ENCODE results near the gene UBE2U. TPM values are rescaled to one million over a fixed set of nuclear protein-coding genes. Genes with fewer than 3 reads are reported as not detected.

Gene UBE2U, protein sequence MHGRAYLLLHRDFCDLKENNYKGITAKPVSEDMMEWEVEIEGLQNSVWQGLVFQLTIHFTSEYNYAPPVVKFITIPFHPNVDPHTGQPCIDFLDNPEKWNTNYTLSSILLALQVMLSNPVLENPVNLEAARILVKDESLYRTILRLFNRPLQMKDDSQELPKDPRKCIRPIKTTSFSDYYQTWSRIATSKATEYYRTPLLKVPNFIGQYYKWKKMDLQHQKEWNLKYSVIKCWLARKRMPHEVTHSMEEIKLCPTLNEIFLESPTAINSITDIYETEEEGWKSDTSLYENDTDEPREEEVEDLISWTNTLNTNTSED
- not detected in 2 replicates for total RNA-seq (2014; rRNA removed; shearing (Covaris generic))
- polyA plus RNA-seq (2015; cell fraction: cytosol; rRNA removed) = not detected in 2 replicates
- polyA plus RNA-seq (2015; cell fraction: nucleus; rRNA removed) = not detected in 2 replicates

- in situ Hi-C loops (cut with HindIII; ENCODE audit: low pct_unique_long_range_greater_than_20kb, low sequenced_read_pairs) = no loop called here
Observed at GRCh38 chr1:64203420-64203819, at the start of gene UBE2U. UBE2U (plus strand) TSS chr1:64203623; CDS start chr1:64204051, 428 bp downstream.

DNA sequence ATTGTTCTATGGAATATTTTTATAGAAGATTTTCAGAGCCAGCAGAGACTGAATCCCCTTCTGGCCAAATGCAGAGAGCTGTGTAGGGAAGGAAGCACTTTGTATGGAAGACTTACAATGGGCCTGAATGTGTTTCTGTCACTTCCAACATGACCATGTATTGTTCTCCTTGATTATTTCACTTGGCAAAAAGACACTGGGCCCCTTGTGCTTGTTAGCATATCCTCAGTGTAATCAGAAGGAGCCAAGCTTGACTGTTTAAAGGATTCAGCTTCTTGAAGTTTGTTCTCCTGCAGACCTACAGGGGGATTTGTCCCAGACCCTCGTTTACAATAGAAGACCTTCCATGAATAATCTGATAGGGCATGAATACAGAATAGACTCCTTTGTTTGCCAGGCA is 48.1 kb upstream of the UBE2U start:
- in situ Hi-C loops (cut with HindIII; ENCODE audit: low pct_unique_long_range_greater_than_20kb, low sequenced_read_pairs) = no loop called here
- peak; percentile 27 for DNase-seq (ENCODE audit: low read depth, low spot score)

More at GRCh38 chr1:64203420-64203819, at the start of gene UBE2U:
- DNase-seq (ENCODE audit: low read depth, low spot score) = no peak

DNA sequence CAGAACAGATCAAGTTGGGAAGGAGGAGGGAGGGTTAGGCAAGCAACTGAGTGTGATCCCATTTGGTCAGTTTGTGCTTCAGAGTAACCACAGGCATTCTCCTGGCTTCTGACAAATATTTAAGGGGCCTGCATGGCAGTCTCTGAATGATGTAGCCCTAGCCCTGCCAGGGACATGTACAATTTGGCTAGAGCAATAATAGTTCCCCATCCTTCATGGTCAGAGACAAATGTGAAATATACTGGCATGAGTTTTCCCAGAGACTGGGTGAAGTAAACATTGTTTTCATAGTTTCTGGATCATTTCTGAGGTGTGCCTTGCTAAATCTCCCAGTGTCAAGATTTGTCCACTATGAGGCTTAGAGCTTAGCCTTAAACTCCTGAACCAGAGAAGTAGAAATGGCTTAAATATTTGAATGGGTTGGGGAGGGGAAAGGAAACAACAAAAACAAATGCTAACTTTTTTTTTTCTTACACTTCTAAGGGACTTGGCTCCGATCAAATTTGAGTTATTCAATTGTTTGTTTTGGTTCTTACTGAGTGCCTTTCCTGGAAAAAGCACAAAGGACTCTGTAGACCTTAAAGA is 42.0 kb upstream of the UBE2U start:
- in situ Hi-C loops (cut with HindIII; ENCODE audit: low pct_unique_long_range_greater_than_20kb, low sequenced_read_pairs) = no loop called here
- no peak for DNase-seq (ENCODE audit: low read depth, low spot score)

GRCh38 chr1:64162151-64162550 is 41.3 kb upstream of the UBE2U start:
- DNase-seq (ENCODE audit: low read depth, low spot score) = no peak
- in situ Hi-C loops (cut with HindIII; ENCODE audit: low pct_unique_long_range_greater_than_20kb, low sequenced_read_pairs) = no loop called here

DNA sequence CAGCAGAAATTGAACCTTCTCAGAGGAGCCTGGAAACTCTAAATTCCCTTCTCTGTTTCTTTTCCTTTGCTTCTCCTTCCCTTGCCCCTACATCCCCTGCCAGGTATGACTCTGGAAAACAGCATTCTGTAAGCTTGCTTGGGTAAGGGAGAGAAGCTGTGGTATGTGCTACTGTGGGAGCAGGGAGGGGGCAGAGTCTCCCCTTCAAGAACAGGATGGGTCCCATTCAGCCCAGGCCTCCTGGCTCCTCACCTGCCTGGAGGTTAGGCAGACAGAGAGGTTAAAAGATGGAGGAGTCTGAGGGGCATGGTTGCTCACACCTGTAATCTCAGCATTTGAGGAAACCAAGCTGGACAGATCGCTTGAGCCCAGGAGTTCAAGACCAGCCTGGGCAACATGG is 40.6 kb upstream of the UBE2U start:
- in situ Hi-C loops (cut with HindIII; ENCODE audit: low pct_unique_long_range_greater_than_20kb, low sequenced_read_pairs) = no loop called here
- DNase-seq (ENCODE audit: low read depth, low spot score) = no peak

- in situ Hi-C loops (cut with HindIII; ENCODE audit: low pct_unique_long_range_greater_than_20kb, low sequenced_read_pairs) = no loop called here
- no peak for DNase-seq (ENCODE audit: low read depth, low spot score)
Observed at GRCh38 chr1:64163431-64163830, 40.0 kb upstream of the UBE2U start.

- peak; percentile 59 for DNase-seq (ENCODE audit: low read depth, low spot score)
Observed at GRCh38 chr1:64163970-64164369, 39.5 kb upstream of the UBE2U start.

DNA sequence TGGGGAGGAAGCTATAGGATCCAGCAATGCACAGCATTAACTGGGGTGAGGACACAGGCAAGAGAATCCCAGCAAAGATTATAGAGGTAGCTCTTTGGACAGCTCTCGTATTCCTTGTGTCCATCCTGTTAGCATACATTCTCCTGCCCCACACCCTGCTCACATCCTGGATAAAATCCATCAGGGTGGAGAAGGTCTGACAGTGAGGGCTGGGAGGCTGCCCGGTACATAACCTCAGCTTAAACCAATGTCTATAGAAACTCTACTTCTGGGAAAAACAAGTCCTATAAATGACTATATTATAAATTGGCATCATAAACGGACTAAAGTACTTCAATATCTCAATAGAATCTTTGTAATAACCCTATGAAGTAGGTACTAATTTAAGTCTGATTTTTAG is 36.8 kb upstream of the UBE2U start:
- in situ Hi-C loops (cut with HindIII; ENCODE audit: low pct_unique_long_range_greater_than_20kb, low sequenced_read_pairs) = no loop called here
- no peak for DNase-seq (ENCODE audit: low read depth, low spot score)

More at GRCh38 chr1:64163970-64164369, 39.5 kb upstream of the UBE2U start:
- in situ Hi-C loops (cut with HindIII; ENCODE audit: low pct_unique_long_range_greater_than_20kb, low sequenced_read_pairs) = no loop called here

GRCh38 chr1:64167176-64167575 is 36.2 kb upstream of the UBE2U start:
- no peak for DNase-seq (ENCODE audit: low read depth, low spot score)

GRCh38 chr1:64171246-64171645 is 32.2 kb upstream of the UBE2U start:
- in situ Hi-C loops (cut with HindIII; ENCODE audit: low pct_unique_long_range_greater_than_20kb, low sequenced_read_pairs) = no loop called here
- DNase-seq (ENCODE audit: low read depth, low spot score) = no peak

More at GRCh38 chr1:64167176-64167575, 36.2 kb upstream of the UBE2U start:
- in situ Hi-C loops (cut with HindIII; ENCODE audit: low pct_unique_long_range_greater_than_20kb, low sequenced_read_pairs) = no loop called here

DNA sequence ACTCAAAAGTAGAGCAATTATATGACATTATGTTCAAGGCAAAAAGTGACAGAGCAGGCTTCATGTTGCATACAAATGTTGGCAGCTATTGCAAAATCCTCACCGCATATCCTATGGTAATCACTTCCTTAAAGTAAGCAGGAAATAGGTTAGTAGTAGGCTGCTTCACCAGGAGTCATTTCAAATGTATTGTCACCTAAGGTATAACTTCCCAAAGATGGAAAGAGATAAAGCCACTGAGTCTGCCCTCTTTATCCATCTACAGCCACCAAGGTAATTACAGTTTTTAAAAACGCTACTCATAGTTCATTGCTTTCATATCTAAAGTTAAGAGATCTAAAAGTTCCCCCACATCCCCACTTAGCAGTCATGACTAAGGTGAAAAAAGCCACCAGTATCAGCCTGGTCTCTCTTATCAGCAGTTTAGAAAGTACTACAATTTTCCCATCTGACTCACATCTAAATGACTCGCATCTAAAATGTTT is 31.6 kb upstream of the UBE2U start:
- DNase-seq (ENCODE audit: low read depth, low spot score) = no peak
- in situ Hi-C loops (cut with HindIII; ENCODE audit: low pct_unique_long_range_greater_than_20kb, low sequenced_read_pairs) = no loop called here

DNA sequence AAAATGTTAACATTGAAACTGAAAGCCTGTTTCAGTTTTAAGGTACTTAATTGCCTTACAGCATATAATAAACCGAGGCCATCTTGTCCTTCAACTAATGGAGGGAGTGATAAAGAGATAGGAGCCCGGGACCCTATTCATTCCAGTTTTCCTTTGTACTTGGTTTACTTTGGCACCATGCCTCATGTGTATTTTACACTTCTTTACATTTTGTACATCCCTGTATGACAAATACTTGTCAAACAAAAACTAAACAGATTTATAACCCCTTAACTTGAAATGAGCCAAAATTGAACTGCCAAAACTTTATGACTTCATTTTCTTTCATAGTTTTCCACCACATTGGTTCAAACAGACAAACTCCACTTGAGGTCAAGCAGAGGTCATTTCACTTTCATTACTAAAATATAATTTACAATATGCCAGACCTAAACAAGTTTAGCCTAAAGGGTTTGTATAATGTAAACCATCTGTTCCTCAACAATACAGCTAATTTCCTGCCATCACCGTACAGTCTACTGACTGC is 30.9 kb upstream of the UBE2U start:
- in situ Hi-C loops (cut with HindIII; ENCODE audit: low pct_unique_long_range_greater_than_20kb, low sequenced_read_pairs) = no loop called here

DNA sequence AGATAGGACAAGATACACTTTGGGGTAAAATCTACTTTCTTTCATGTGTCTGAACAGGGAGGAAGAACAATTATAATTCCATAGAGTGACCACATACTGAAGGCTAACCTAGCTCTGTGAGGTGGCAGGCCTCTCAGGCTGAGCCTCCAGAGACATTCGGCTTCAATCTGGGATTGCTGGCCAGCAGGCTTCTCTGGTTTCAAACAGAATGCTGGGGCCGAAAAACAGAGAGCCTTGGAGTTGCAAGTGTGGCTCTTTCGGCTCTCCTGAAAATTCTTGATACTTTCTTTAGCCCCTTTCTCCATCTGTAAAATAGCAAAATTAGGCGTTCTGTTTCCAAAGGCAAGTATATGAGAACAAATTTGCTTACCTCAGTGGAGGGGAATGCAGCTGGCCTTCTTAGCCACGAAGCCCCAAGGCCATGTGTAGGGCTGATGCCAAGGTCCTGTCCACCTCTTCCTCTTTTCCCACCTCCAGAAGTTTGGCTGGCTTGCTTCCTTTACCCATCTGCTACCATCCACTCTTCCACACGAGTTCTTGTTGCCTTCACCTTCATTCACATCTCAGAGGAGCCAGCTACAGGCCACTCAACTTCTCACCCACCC is 30.0 kb upstream of the UBE2U start:
- DNase-seq (ENCODE audit: low read depth, low spot score) = no peak
- in situ Hi-C loops (cut with HindIII; ENCODE audit: low pct_unique_long_range_greater_than_20kb, low sequenced_read_pairs) = no loop called here

More for the DNA sequence above, 30.9 kb upstream of the UBE2U start:
- no peak for DNase-seq (ENCODE audit: low read depth, low spot score)

GRCh38 chr1:64175639-64176038 is 27.8 kb upstream of the UBE2U start:
- no peak for DNase-seq (ENCODE audit: low read depth, low spot score)
- in situ Hi-C loops (cut with HindIII; ENCODE audit: low pct_unique_long_range_greater_than_20kb, low sequenced_read_pairs) = no loop called here

DNA sequence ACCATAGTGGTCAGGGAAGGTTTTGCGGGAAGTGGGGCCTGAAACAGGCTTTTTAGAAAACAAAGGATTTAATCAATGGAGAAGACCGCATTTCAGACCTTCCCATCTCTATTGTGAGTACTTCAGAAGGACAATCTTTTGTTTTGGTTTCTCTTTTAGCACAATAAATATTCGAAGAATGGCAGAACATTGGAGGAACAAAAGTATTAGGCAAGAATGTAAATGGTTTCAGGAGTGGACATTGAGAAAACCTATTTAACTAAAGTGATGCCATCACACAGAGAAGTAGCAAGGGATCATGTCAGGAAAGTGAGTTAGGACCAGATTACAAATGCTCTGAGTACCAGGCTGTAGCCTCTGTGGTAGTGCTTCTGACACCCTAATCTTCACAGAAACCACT is 26.8 kb upstream of the UBE2U start:
- in situ Hi-C loops (cut with HindIII; ENCODE audit: low pct_unique_long_range_greater_than_20kb, low sequenced_read_pairs) = no loop called here
- DNase-seq (ENCODE audit: low read depth, low spot score) = no peak

DNA sequence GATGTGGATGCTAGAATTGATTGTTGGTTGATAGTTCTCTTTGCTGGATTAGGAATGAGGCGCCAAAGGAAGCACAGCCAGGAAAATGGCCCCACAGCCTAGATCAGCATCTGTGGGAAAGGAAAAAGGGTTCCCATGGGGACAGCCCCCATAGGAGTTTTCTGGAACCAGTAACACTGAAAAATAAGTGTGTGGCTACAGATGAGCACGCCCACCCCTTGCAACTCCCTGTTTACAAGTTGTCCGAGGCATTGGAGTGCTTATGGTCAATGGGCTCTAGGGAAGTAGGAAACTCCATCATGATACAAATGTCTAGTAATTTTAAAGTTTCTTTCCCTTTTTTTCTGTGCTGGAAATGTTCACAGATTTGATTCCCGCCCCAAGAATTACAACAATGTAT is 23.8 kb upstream of the UBE2U start:
- in situ Hi-C loops (cut with HindIII; ENCODE audit: low pct_unique_long_range_greater_than_20kb, low sequenced_read_pairs) = no loop called here
- DNase-seq (ENCODE audit: low read depth, low spot score) = no peak

GRCh38 chr1:64182207-64182606 is 21.2 kb upstream of the UBE2U start:
- in situ Hi-C loops (cut with HindIII; ENCODE audit: low pct_unique_long_range_greater_than_20kb, low sequenced_read_pairs) = no loop called here
- no peak for DNase-seq (ENCODE audit: low read depth, low spot score)

- no peak for DNase-seq (ENCODE audit: low read depth, low spot score)
- in situ Hi-C loops (cut with HindIII; ENCODE audit: low pct_unique_long_range_greater_than_20kb, low sequenced_read_pairs) = no loop called here
Observed at GRCh38 chr1:64183395-64184002, 19.9 kb upstream of the UBE2U start.
